HepG2 (cell line): Measurements from ENCODE around the gene SREBF1. TPM values are rescaled to one million over a fixed set of nuclear protein-coding genes. Genes with fewer than 3 reads are reported as not detected.

ENCODE experiments used
- BCLAF1 ChIP-seq: fragments of 450-650 bp; IDR thresholded peaks from 2 replicates; pipeline ENCODE4 v1.6.1; 2017; ENCODE audit warnings: mild to moderate bottlenecking
- CBX1 ChIP-seq: IDR thresholded peaks from one replicate; pipeline ENCODE4 v1.6.1; 2016; ENCODE audit warnings: antibody characterized with exemption, low read depth
- JUND ChIP-seq: sonication (generic); formaldehyde crosslinking; IDR thresholded peaks from 2 replicates; pipeline ENCODE4 v1.8.0; 2022; ENCODE audit warnings: mild to moderate bottlenecking, missing genetic modification reagents
- MATR3 ChIP-seq: sonication (generic); formaldehyde crosslinking; IDR thresholded peaks from 2 replicates; pipeline ENCODE4 v1.4.0; 2020; ENCODE audit warnings: missing genetic modification reagents
- MIER2 ChIP-seq: IDR thresholded peaks from 2 replicates; pipeline ENCODE4 v1.6.1; 2016; ENCODE audit warnings: missing biosample characterization, missing genetic modification reagents
- MZF1 ChIP-seq: sonication (generic); formaldehyde crosslinking; IDR thresholded peaks from 2 replicates; pipeline ENCODE4 v1.8.1; 2023; ENCODE audit warnings: mild to moderate bottlenecking, missing genetic modification reagents, borderline replicate concordance
- NFATC3 ChIP-seq: sonication (generic); formaldehyde crosslinking; IDR thresholded peaks from 2 replicates; pipeline ENCODE4 v1.5.1; 2020; ENCODE audit warnings: mild to moderate bottlenecking, missing genetic modification reagents
- SMARCE1 ChIP-seq: fragments of 450-650 bp; IDR thresholded peaks from 2 replicates; pipeline ENCODE4 v1.6.1; 2017; ENCODE audit warnings: borderline replicate concordance
- THAP9 ChIP-seq: sonication (generic); formaldehyde crosslinking; IDR thresholded peaks from 2 replicates; pipeline ENCODE4; 2020; ENCODE audit warnings: missing genetic modification reagents, mild to moderate bottlenecking, borderline replicate concordance
- TOPORS ChIP-seq: sonication (generic); formaldehyde crosslinking; IDR thresholded peaks from 2 replicates; pipeline ENCODE4 v1.8.0; 2023; ENCODE audit warnings: mild to moderate bottlenecking, missing genetic modification reagents
- ZMYM3 ChIP-seq: sonication (generic); formaldehyde crosslinking; IDR thresholded peaks from 2 replicates; pipeline ENCODE4 v1.5.1; 2020; ENCODE audit warnings: mild to moderate bottlenecking, missing genetic modification reagents
- ZNF468 ChIP-seq: sonication (generic); formaldehyde crosslinking; IDR thresholded peaks from 2 replicates; pipeline ENCODE4 v1.8.0; 2022; ENCODE audit warnings: mild to moderate bottlenecking, moderate library complexity, missing genetic modification reagents
- ZNF547 ChIP-seq: sonication (generic); formaldehyde crosslinking; IDR thresholded peaks from 2 replicates; pipeline ENCODE4 v1.5.1; 2020; ENCODE audit warnings: mild to moderate bottlenecking, missing genetic modification reagents
- ZNF570 ChIP-seq: sonication (generic); formaldehyde crosslinking; IDR thresholded peaks from 2 replicates; pipeline ENCODE4 v1.4.0; 2020; ENCODE audit warnings: mild to moderate bottlenecking, missing genetic modification reagents, borderline replicate concordance
- ZSCAN22 ChIP-seq: sonication (generic); formaldehyde crosslinking; IDR thresholded peaks from 2 replicates; pipeline ENCODE4 v1.4.0; 2020; ENCODE audit warnings: mild to moderate bottlenecking, missing genetic modification reagents
- polyA plus RNA-seq, 8 experiments: library from polyadenylated mRNA; depleted of rRNA in 3 of 8; stranded (reverse) in 7 of 8; unstranded in 1 of 8; fragments of >200 nt; fragmentation: Illumina TruSeq in 4 of 8; extraction: Trizol in 4 of 8; gene quantifications; 2 replicates each; pipeline versions ENCODE4 v1.2.1 to v1.2.3, GENCODE V29; 2011 to 2016; ENCODE audit warnings: low read depth in 4 of 8, missing spikeins in 1 of 8, mixed read lengths in 1 of 8; ENCODE audit not compliant: insufficient read depth in 1 of 8
- total RNA-seq, 5 experiments: library from RNA; depleted of rRNA; stranded (reverse); fragments of >200 nt; fragmentation: Illumina TruSeq; extraction: Trizol; gene quantifications; 2 replicates each; pipeline ENCODE4 v1.2.3, GENCODE V29; 2016; ENCODE audit warnings: low read depth in 1 of 5
- TF ChIP-seq, protein P1 (sequence below): sonication (generic); formaldehyde crosslinking; IDR thresholded peaks from 2 replicates; pipeline ENCODE4 v1.5.0; 2020; ENCODE audit warnings: missing genetic modification reagents
- TF ChIP-seq, protein P2 (sequence below): sonication (generic); formaldehyde crosslinking; IDR thresholded peaks from 2 replicates; pipeline ENCODE4 v1.5.0; 2020; ENCODE audit warnings: missing genetic modification reagents
- TF ChIP-seq, protein P3 (sequence below): IDR thresholded peaks from 2 replicates; pipeline ENCODE4 v1.6.1; 2016; ENCODE audit warnings: low read depth

SREBF1 gene
- total and polyA plus RNA-seq, 2 of the 13 experiments (the other 11 are each of a cell fraction or from before 2014, with no cell fraction given), result 34.3 to 38.0 TPM

GRCh38 chr17:17836250-17836817 lies 452 bp downstream of the SREBF1 start (continued):
- TF ChIP-seq SMARCE1, result no peak
- no peak for TF ChIP-seq TOPORS (CRISPR knock-in tag)
- TF ChIP-seq BCLAF1, result no peak
- TF ChIP-seq, protein P1, sequence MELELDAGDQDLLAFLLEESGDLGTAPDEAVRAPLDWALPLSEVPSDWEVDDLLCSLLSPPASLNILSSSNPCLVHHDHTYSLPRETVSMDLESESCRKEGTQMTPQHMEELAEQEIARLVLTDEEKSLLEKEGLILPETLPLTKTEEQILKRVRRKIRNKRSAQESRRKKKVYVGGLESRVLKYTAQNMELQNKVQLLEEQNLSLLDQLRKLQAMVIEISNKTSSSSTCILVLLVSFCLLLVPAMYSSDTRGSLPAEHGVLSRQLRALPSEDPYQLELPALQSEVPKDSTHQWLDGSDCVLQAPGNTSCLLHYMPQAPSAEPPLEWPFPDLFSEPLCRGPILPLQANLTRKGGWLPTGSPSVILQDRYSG (CRISPR knock-in tag), result peak; percentile 79; the same call in 1 of the 2 replicates
- peak; percentile 41; the same call in 1 of the 2 replicates for TF ChIP-seq ZMYM3 (CRISPR knock-in tag)
- no peak for TF ChIP-seq ZNF570 (CRISPR knock-in tag)
- TF ChIP-seq ZSCAN22 (CRISPR knock-in tag), result no peak
- TF ChIP-seq, protein P2, sequence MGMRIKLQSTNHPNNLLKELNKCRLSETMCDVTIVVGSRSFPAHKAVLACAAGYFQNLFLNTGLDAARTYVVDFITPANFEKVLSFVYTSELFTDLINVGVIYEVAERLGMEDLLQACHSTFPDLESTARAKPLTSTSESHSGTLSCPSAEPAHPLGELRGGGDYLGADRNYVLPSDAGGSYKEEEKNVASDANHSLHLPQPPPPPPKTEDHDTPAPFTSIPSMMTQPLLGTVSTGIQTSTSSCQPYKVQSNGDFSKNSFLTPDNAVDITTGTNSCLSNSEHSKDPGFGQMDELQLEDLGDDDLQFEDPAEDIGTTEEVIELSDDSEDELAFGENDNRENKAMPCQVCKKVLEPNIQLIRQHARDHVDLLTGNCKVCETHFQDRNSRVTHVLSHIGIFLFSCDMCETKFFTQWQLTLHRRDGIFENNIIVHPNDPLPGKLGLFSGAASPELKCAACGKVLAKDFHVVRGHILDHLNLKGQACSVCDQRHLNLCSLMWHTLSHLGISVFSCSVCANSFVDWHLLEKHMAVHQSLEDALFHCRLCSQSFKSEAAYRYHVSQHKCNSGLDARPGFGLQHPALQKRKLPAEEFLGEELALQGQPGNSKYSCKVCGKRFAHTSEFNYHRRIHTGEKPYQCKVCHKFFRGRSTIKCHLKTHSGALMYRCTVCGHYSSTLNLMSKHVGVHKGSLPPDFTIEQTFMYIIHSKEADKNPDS (CRISPR knock-in tag), result no peak
- TF ChIP-seq CBX1, result no peak
- TF ChIP-seq NFATC3 (CRISPR knock-in tag), result no peak
- TF ChIP-seq ZNF468, result peak; percentile 71; the same call in 1 of the 2 replicates
- no peak; the same call in none of the 2 replicates for TF ChIP-seq ZNF547
- no peak for TF ChIP-seq THAP9 (CRISPR knock-in tag)
- TF ChIP-seq, protein P3, sequence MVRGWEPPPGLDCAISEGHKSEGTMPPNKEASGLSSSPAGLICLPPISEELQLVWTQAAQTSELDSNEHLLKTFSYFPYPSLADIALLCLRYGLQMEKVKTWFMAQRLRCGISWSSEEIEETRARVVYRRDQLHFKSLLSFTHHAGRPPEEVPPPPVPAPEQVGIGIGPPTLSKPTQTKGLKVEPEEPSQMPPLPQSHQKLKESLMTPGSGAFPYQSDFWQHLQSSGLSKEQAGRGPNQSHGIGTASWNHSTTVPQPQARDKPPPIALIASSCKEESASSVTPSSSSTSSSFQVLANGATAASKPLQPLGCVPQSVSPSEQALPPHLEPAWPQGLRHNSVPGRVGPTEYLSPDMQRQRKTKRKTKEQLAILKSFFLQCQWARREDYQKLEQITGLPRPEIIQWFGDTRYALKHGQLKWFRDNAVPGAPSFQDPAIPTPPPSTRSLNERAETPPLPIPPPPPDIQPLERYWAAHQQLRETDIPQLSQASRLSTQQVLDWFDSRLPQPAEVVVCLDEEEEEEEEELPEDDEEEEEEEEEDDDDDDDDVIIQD (CRISPR knock-in tag), result no peak
- TF ChIP-seq MIER2 (CRISPR knock-in tag), result peak; percentile 13; the same call in 1 of the 2 replicates
- TF ChIP-seq MZF1 (CRISPR knock-in tag), result no peak
- no peak for TF ChIP-seq MATR3
- 0 out of 2 replicates have a peak, but pooled peaks have one; percentile 12 for TF ChIP-seq JUND (CRISPR knock-in tag)
